Dermis blood vessel endothelial cell (primary cell): ENCODE results near the gene DEFB108B. TPM values are rescaled to one million over a fixed set of nuclear protein-coding genes. Genes with fewer than 3 reads are reported as not detected.
"Not testable (repeated sequence)": the region's sequence is repeated elsewhere in the genome, so short reads cannot be mapped to it uniquely, and the experiment has no call there.

ENCODE experiments used
- DNase-seq: peaks from one replicate; pipeline ENCODE4 v3.0.0; 2010
- total RNA-seq: library from RNA; depleted of rRNA; stranded (reverse); fragments of >200 nt; gene quantifications from 2 replicates; pipeline ENCODE4 v1.2.3, GENCODE V29; 2014

Gene DEFB108B, protein sequence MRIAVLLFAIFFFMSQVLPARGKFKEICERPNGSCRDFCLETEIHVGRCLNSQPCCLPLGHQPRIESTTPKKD
- total RNA-seq = not detected in 2 replicates

- not testable (repeated sequence) for DNase-seq
Observed at GRCh38 chr11:71832811-71833210, at the start of gene DEFB108B. DEFB108B (plus strand) TSS chr11:71833200; CDS start chr11:71833200, 0 bp downstream.

DNA sequence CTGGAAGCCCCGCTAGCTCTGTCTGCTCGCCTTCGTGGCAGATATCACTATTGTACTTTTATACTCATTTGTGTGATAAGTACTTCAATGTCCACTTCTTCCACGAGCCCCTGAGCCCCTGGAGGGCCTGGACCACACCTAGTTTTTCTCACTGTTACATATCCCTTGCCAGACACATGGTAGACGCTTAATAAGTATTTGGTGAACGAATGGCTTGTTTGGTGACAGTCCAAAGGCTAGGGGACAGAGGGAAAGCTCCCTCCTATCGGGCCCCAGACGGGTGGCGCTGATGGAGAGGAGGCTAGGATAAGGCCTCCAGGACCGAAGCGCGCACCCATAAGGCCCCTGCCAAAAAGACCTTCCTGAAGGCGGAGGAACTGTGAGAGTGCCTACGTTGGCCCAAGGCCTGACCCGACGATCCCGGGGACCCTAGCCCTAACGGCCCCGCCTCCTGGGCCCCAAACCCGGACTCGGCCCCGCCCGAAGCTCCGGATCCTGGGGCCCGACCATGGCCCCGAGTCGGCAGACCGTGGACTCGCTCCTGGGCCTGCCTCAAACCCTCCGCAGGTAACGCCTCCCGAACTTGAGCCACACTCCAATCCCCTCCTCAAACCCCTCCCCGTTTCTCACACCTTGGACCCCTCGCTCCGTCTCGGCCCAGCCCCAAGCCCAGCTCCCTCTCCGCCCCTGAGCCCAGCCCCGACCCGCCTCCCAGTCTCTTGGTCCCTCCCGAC, 46.7 kb upstream of the DEFB108B start:
- peak; percentile 76 for DNase-seq

GRCh38 chr11:71786848-71787097, 46.2 kb upstream of the DEFB108B start:
- DNase-seq = peak; percentile 99

- peak; percentile 94 for DNase-seq
Observed at GRCh38 chr11:71787098-71787823, 45.7 kb upstream of the DEFB108B start.

- peak; percentile 24 for DNase-seq
Observed at GRCh38 chr11:71787824-71788454, 45.1 kb upstream of the DEFB108B start.

GRCh38 chr11:71789444-71790196, 43.4 kb upstream of the DEFB108B start:
- DNase-seq = not testable (repeated sequence)

- DNase-seq = not testable (repeated sequence)
Observed at GRCh38 chr11:71791111-71791510, 41.9 kb upstream of the DEFB108B start.

- DNase-seq = peak; percentile 57
Observed at GRCh38 chr11:71792621-71793235, 40.3 kb upstream of the DEFB108B start.

DNA sequence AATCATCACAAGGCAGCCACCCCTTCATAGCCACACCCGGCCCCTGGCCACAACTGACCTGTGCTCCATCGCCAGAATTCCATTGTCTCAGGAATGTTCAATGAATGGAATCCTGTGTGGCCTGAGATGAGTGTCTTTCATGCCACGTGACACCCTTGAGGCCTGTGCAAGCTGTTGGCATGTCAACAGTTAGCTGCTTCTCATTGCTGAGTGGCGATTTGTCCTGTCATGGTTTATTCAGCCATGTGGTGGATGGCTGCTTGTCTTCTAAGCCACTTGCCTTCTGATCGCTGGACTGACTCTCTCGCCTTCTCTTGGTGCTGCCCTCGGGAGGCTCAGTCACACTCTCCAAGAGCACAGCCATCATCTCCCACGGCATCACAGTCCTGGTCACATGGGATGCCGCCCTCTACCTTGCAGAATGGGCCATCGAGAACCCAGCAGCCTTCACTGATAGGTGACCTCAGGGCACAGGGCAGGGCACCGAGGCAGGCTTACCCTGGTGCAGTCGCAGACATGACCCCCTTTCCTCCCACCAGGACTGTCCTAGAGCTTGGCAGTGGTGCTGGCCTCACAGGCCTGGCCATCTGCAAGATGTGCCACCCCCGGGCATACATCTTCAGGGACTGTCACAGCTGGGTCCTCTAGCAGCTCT, 38.5 kb upstream of the DEFB108B start:
- DNase-seq = not testable (repeated sequence)

DNA sequence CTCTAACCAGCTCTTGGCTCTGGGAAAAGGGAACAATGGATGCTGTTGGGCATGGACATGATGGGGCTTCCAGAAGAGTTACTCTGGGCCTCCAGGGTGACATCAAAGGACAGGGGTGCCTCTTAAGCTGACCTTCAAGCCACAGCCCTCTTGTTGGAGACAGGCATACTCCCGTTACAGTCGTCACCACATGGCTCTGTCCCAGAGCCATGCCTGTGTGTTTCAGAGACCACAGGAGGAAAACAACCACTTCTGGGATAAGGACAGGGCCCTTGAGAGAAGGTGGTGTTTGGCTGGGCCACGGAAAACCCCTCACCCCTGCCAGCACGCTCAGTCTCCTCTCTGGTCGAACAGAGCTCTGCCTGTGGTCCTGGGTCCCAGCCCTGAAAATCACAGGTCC, 37.8 kb upstream of the DEFB108B start:
- DNase-seq = not testable (repeated sequence)

GRCh38 chr11:71796016-71796415, 37.0 kb upstream of the DEFB108B start:
- DNase-seq = not testable (repeated sequence)

- DNase-seq = not testable (repeated sequence)
Observed at GRCh38 chr11:71796781-71797180, 36.2 kb upstream of the DEFB108B start.

- not testable (repeated sequence) for DNase-seq
Observed at GRCh38 chr11:71799556-71800128, 33.4 kb upstream of the DEFB108B start.

- peak; percentile 83 for DNase-seq
Observed at GRCh38 chr11:71800335-71800953, 32.6 kb upstream of the DEFB108B start.

- DNase-seq = not testable (repeated sequence)
Observed at GRCh38 chr11:71801026-71801425, 32.0 kb upstream of the DEFB108B start.

DNA sequence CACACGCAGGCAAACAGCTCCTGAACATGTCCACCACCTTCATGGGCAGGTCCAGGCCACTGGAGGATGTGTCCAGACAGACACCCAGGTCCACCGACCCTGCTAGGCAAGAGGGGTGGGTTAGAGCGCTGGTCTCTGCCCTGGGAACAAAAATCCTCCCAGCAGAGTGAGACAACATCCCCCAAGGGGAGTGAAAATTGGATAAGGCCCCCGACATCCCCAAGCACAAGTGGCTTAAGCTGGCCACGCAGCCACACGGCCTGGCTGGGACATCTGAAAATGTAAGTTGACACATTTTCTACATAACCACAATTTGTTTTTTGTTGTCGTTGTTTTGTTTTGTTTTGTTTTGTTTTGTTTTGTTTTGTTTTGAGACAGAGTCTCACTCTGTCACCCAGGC, 30.1 kb upstream of the DEFB108B start:
- not testable (repeated sequence) for DNase-seq

DNA sequence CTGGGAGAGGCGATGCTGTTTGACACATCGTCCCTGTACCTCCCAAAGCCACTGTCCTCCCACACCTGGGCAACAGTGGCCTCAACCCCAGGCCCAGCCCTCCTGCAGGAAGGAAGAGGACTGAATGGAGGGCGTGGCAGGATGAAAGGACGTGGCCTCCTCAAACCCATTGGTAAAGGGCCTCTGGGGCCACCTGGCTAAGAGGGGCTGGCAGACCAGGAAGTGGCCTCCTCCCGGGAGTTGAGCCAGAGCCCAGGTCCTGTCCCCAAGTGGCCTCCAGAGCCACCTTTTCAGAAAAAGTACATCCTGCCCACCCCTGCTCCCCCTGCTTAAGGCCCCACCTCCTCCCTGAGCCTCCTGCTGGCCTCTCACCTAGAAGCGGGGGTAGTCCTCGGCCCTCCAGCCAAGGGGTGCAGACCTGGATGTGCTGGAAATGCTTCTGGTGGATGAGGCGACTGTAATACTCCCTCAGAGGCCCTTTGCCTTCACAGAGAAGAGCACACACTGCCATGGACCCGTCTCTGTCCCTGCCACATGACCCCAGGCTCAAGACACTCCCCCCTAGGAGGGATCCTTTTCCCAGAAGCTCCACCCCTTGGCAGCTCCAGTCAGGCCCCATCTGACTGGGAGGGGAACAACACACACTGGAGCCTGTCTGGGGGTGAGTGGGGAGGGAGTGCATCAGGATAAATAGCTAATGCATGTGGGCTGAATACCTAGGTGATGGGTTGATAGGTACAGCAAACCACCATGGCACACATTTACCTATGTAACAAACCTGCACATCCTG, 28.6 kb upstream of the DEFB108B start:
- not testable (repeated sequence) for DNase-seq

DNA sequence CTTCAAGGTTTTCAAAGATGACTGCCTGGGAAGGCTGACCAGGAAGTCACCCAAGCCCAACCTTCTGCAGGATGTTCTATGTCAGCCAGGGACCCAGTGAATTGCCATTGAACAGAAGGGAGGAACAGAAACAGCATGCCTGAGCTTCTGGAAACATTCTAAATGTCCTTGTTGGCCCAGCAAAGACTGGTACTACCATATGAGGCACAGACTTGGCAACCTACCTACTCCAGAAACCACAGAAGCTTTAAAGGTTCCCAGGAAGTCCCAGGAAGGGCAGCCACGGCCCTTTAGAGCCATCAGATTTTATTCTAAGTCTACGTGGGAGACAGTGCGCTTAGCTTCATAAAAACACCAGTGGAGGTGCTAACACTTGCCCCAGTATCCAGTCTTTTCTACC, 20.5 kb upstream of the DEFB108B start:
- not testable (repeated sequence) for DNase-seq

DNA sequence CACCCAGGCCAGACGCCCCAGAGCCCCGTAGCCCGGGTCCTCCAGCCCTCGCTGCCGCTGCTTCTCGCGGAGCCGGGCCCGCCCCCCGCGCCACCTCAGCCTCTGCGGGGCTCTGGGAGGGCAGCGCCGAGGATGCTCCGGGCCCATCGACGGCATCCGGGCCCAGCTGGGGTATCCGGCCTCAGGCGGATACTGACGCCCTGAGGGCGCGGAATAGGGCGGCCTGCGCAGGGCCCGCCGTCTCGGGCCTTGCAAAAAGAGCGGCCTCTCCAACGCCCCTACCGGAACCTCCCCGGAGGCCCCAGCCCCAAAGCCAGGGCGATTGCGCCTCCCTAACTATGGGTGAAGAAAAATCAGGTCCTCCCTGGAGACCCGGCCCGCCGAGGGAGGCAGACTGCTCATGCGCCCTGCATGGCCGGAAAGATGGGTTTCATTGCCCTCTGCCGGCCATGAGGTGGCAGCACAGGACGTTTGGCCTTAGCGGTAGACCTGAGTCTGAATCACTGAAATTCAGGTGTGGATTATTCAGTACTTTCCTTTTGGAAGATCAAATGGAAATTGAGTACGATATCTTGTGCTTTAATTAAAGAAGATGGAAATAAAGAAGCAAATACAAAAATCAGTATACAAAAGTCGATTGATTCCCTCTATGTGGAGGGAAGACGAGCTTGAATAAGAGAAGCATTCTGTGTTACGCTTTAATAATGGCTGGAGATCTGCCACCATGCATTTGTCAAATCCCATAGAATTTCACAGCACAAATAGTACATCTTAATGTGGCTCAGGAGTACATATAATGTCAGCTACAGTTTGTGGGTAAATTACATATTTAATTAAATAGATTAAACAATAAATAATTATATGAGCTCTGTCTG, 19.3 kb upstream of the DEFB108B start:
- peak; percentile 76 for DNase-seq
